Endothelial cell (in vitro differentiated cells): Measurements from ENCODE around the gene TMEM51. TPM values are rescaled to one million over a fixed set of nuclear protein-coding genes. Genes with fewer than 3 reads are reported as not detected.

Source experiments
- DNase-seq: peaks from one replicate; pipeline ENCODE4 v3.0.0; 2021; ENCODE audit warnings: low spot score
- H3K27ac Mint-ChIP-seq: one replicate; pipeline ENCODE4 v1.8.0; 2021; ENCODE audit warnings: mixed read lengths, inconsistent platforms; ENCODE audit not compliant: unreplicated experiment
- H3K27me3 Mint-ChIP-seq: one replicate; pipeline ENCODE4 v1.8.0; 2021; ENCODE audit warnings: mild to moderate bottlenecking, moderate library complexity, mixed read lengths, inconsistent platforms; ENCODE audit not compliant: unreplicated experiment
- H3K36me3 Mint-ChIP-seq: one replicate; pipeline ENCODE4 v1.8.0; 2021; ENCODE audit warnings: mild to moderate bottlenecking, low read depth, mixed read lengths, inconsistent platforms; ENCODE audit not compliant: unreplicated experiment
- H3K4me1 Mint-ChIP-seq: one replicate; pipeline ENCODE4 v1.8.0; 2021; ENCODE audit warnings: mild to moderate bottlenecking, mixed read lengths, inconsistent platforms; ENCODE audit not compliant: unreplicated experiment
- H3K4me3 Mint-ChIP-seq: one replicate; pipeline ENCODE4 v1.8.0; 2021; ENCODE audit warnings: mild to moderate bottlenecking, mixed read lengths, inconsistent platforms; ENCODE audit not compliant: unreplicated experiment
- H3K9me3 Mint-ChIP-seq: one replicate; pipeline ENCODE4 v1.8.0; 2021; ENCODE audit warnings: mixed read lengths, inconsistent platforms; ENCODE audit not compliant: unreplicated experiment
- total RNA-seq: library from RNA; stranded (reverse); fragmentation: NEBNext Ultra II Directional; extraction: Animal tissue kit (Norgen Biotek cat#: 25700); gene quantifications from one replicate; pipeline ENCODE4 v1.2.1, GENCODE V29; 2021; ENCODE audit not compliant: unreplicated experiment
- TF ChIP-seq, protein P1 (sequence below): fragments of 200-600 bp; sonication (generic); IDR thresholded peaks from one replicate; pipeline ENCODE4 v1.5.0; 2021; ENCODE audit warnings: antibody characterized with exemption; ENCODE audit not compliant: unreplicated experiment

The TMEM51 gene
- total RNA-seq, 1 donor from 2014 or later = 23.5 TPM

DNA sequence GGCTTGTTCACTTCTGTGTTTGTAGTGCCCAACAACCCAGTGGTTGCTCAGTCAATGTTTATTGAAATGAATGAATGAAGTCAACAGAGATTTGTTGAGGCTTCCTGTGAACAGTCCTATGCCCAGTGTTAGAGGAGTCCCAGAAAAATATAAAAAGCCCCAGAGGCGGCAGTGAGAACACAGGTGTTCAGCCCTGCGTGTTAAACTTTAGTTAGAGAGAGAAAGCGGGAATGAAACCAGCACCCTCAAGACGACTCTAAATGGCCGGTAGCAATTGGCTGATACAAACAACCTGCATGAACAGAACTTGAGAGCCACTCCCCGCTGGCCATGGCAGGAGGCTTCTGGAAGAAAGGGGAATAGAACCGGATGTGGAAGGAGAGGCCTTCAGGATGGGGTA is 22.6 kb downstream of the TMEM51 start:
- H3K27me3 Mint-ChIP-seq = peaks cover 10% of the 10 kb centered on the region
- H3K27ac Mint-ChIP-seq = peak overlapping the region; percentile 55
- DNase-seq = no peak
- H3K4me1 Mint-ChIP-seq = peaks cover 71% of the 10 kb centered on the region
- TF ChIP-seq, protein P1, sequence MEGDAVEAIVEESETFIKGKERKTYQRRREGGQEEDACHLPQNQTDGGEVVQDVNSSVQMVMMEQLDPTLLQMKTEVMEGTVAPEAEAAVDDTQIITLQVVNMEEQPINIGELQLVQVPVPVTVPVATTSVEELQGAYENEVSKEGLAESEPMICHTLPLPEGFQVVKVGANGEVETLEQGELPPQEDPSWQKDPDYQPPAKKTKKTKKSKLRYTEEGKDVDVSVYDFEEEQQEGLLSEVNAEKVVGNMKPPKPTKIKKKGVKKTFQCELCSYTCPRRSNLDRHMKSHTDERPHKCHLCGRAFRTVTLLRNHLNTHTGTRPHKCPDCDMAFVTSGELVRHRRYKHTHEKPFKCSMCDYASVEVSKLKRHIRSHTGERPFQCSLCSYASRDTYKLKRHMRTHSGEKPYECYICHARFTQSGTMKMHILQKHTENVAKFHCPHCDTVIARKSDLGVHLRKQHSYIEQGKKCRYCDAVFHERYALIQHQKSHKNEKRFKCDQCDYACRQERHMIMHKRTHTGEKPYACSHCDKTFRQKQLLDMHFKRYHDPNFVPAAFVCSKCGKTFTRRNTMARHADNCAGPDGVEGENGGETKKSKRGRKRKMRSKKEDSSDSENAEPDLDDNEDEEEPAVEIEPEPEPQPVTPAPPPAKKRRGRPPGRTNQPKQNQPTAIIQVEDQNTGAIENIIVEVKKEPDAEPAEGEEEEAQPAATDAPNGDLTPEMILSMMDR = no peak
- H3K9me3 Mint-ChIP-seq = no peaks in the 10 kb centered on the region
- peak overlapping the region; percentile 3 for H3K4me3 Mint-ChIP-seq
- peaks cover 9% of the 10 kb centered on the region for H3K36me3 Mint-ChIP-seq

- Mint-ChIP-seq H3K36me3 (peaks cover 9% of the 10 kb centered on the region), H3K4me3 (peak overlapping the region; percentile 68), H3K27ac (peak overlapping the region; percentile 80), H3K27me3 (peaks cover 10% of the 10 kb centered on the region), H3K4me1 (peaks cover 73% of the 10 kb centered on the region), H3K9me3 (no peaks in the 10 kb centered on the region)
- TF ChIP-seq, protein P1 = no peak
- DNase-seq = no peak
Observed at GRCh38 chr1:15176898-15177665, 23.5 kb downstream of the TMEM51 start.

- no peak for DNase-seq
- Mint-ChIP-seq H3K27me3 (peaks cover 10% of the 10 kb centered on the region), H3K36me3 (peaks cover 9% of the 10 kb centered on the region), H3K27ac (peak overlapping the region; percentile 80), H3K9me3 (no peaks in the 10 kb centered on the region), H3K4me1 (peaks cover 68% of the 10 kb centered on the region), H3K4me3 (no peak overlapping the region)
- TF ChIP-seq, protein P1 = no peak
Observed at GRCh38 chr1:15177710-15178166, 24.2 kb downstream of the TMEM51 start.

DNA sequence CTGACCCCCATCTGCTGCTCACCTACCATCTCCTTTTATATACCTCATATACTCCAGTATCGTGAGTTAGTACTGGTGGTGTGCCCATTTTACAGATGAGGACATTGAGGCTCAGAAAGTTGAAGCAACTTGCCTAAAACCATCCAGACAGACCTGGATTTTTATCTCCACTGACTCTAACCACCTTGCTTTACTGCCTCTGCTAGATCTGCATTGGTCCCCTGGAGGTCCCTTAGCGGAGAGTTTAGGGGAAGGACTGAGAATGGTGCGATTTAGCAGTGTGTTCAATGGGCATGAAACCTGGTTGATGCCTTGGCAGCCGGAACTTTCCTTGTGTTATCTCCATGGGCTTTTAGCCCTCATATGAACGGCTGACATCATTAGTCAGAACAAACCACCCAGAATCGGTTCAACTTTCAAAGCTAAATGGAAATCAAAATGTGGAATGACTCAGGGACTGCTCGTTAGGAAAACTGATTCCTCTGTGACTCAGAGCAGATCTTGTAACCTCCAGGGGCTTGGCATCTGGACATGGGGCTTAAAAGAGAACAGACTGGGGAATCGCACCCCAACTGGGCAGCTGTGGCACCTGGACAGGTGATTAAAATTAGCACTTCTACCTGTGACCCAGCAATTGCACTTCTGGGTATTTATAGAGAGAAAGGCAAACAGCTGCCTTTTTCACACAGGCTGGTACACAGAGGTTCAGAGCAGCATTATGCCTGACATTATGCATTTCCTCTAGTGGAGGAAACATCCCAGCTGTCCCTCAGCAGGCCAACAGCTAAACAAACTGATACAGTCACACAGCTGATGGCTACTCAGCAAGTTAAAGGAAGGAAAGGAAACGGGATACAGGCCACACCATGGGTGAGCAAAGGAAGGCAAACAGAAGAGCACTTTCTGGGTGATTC is 25.3 kb downstream of the TMEM51 start:
- DNase-seq = peak; percentile 41
- Mint-ChIP-seq H3K27ac (peak overlapping the region; percentile 98), H3K4me1 (peaks cover 67% of the 10 kb centered on the region), H3K9me3 (no peaks in the 10 kb centered on the region), H3K27me3 (peaks cover 10% of the 10 kb centered on the region), H3K4me3 (peak overlapping the region; percentile 63), H3K36me3 (peaks cover 6% of the 10 kb centered on the region)
- TF ChIP-seq, protein P1 = no peak
